ENCODE data around the gene GGCT. TPM values are rescaled to one million over a fixed set of nuclear protein-coding genes. Genes with fewer than 3 reads are reported as not detected.

GGCT gene
- total RNA-seq, 2 experiments from 2014 or later, result 78.6 to 78.7 TPM

GRCh38 chr7:30463405-30464145, 41.1 kb downstream of the GGCT start:
- no peak for TF ChIP-seq CTCF (IDR thresholded peaks at IDR 0.05)
- DNase-seq, result no peak
- Mint-ChIP-seq H3K36me3 (ENCODE audit: low read depth) (peaks cover under 1% of the 10 kb centered on the region), H3K4me1 (ENCODE audit: low read depth) (peaks cover 22% of the 10 kb centered on the region), H3K9me3 (no peaks in the 10 kb centered on the region), H3K27ac (no peak overlapping the region), H3K27me3 (no peaks in the 10 kb centered on the region), H3K4me3 (no peak overlapping the region)
- ChIA-PET POLR2A (interaction anchor here (1.0 kb wide), 1 partner anchor 14 kb away, joined by 3 read pairs; no protein-coding TSS in a partner anchor), CTCF (interaction anchor here (1.1 kb wide), 1 partner anchor 101 kb away, joined by 3 read pairs; no protein-coding TSS in a partner anchor)
- no peak for ATAC-seq
- intact Hi-C loops (cut with micrococcal nuclease), result no loop called here

- no peak overlapping the region for H3K4me3 Mint-ChIP-seq
- ATAC-seq (no peak), DNase-seq (no peak)
- peaks cover 3% of the 10 kb centered on the region for H3K36me3 Mint-ChIP-seq (ENCODE audit: low read depth)
- ChIA-PET POLR2A (no interaction called here), CTCF (no interaction called here)
- H3K27me3 Mint-ChIP-seq, result no peaks in the 10 kb centered on the region
- no peak overlapping the region for H3K27ac Mint-ChIP-seq
- TF ChIP-seq CTCF (IDR thresholded peaks at IDR 0.05), result no peak
- intact Hi-C loops (cut with micrococcal nuclease), result no loop called here
- peaks cover 13% of the 10 kb centered on the region for H3K4me1 Mint-ChIP-seq (ENCODE audit: low read depth)
- H3K9me3 Mint-ChIP-seq, result no peaks in the 10 kb centered on the region
Measured at GRCh38 chr7:30462179-30462578, 42.5 kb downstream of the GGCT start.

- TF ChIP-seq CTCF (IDR thresholded peaks at IDR 0.05), result no peak
- ChIA-PET POLR2A (no interaction called here), CTCF (interaction anchor here (0.8 kb wide), 1 partner anchor 13 kb away, joined by 3 read pairs; no protein-coding TSS in a partner anchor)
Measured at GRCh38 chr7:30460246-30460633, 44.4 kb downstream of the GGCT start.

GRCh38 chr7:30459591-30460245, 44.9 kb downstream of the GGCT start:
- no peak overlapping the region for H3K27ac Mint-ChIP-seq
- H3K9me3 Mint-ChIP-seq, result no peaks in the 10 kb centered on the region
- TF ChIP-seq CTCF (IDR thresholded peaks at IDR 0.05), result no peak
- ATAC-seq (no peak), DNase-seq (no peak)
- peaks cover 5% of the 10 kb centered on the region for H3K4me1 Mint-ChIP-seq (ENCODE audit: low read depth)
- POLR2A ChIA-PET, result no interaction called here
- no peak overlapping the region for H3K4me3 Mint-ChIP-seq
- no peaks in the 10 kb centered on the region for H3K27me3 Mint-ChIP-seq
- CTCF ChIA-PET, result no interaction called here
- intact Hi-C loops (cut with micrococcal nuclease), result no loop called here
- peaks cover 8% of the 10 kb centered on the region for H3K36me3 Mint-ChIP-seq (ENCODE audit: low read depth)

More at GRCh38 chr7:30460246-30460633, 44.4 kb downstream of the GGCT start:
- ATAC-seq (no peak), DNase-seq (no peak)
- H3K9me3 Mint-ChIP-seq, result no peaks in the 10 kb centered on the region
- H3K4me3 Mint-ChIP-seq, result no peak overlapping the region
- intact Hi-C loops (cut with micrococcal nuclease), result no loop called here
- H3K27ac Mint-ChIP-seq, result no peak overlapping the region
- peaks cover 6% of the 10 kb centered on the region for H3K4me1 Mint-ChIP-seq (ENCODE audit: low read depth)
- no peaks in the 10 kb centered on the region for H3K27me3 Mint-ChIP-seq
- peaks cover 8% of the 10 kb centered on the region for H3K36me3 Mint-ChIP-seq (ENCODE audit: low read depth)

- intact Hi-C loops (cut with micrococcal nuclease), result no loop called here
- no peak for TF ChIP-seq CTCF (IDR thresholded peaks at IDR 0.05)
- ChIA-PET POLR2A (interaction anchor here (0.6 kb wide), 1 partner anchor 9 kb away, joined by 4 read pairs; no protein-coding TSS in a partner anchor), CTCF (no interaction called here)
- Mint-ChIP-seq H3K27me3 (no peaks in the 10 kb centered on the region), H3K9me3 (no peaks in the 10 kb centered on the region), H3K4me1 (ENCODE audit: low read depth) (peaks cover 2% of the 10 kb centered on the region), H3K36me3 (ENCODE audit: low read depth) (peaks cover 10% of the 10 kb centered on the region), H3K27ac (no peak overlapping the region), H3K4me3 (no peak overlapping the region)
- no peak for ATAC-seq
- DNase-seq, result no peak
Measured at GRCh38 chr7:30458311-30458710, 46.3 kb downstream of the GGCT start.
